GM21576 (cell line): ENCODE results near the gene SH3GLB2.
"Not testable (repeated sequence)": the region's sequence is repeated elsewhere in the genome, so short reads cannot be mapped to it uniquely, and the experiment has no call there.

Experiments used
- ATAC-seq: cut with Tn5 transposase; IDR thresholded peaks from one replicate; pipeline ENCODE4 v1.9.1; 2021; ENCODE audit warnings: mild to moderate bottlenecking, moderate library complexity; ENCODE audit not compliant: unreplicated experiment

SH3GLB2 gene

DNA sequence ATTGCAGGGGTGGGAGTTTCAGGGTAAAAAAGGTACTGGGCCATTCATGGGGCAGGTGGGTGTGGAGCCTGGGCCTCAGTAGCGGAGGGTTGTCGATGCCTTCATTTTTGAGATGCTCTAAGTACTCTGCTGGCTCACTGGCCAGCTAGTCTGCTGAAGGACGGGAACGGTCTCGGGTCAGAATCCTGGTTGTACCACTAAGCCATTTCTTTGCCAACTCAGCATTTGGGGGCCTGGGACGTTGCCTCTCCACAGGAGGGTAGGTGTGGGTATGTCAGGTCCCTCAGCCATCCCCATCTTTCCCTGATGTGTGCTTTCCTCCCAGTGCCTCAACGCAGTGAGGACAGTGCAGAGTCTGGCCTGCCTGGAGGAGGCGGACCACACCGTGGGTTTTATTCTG lies 25.1 kb downstream of the SH3GLB2 start:
- no peak for ATAC-seq

DNA sequence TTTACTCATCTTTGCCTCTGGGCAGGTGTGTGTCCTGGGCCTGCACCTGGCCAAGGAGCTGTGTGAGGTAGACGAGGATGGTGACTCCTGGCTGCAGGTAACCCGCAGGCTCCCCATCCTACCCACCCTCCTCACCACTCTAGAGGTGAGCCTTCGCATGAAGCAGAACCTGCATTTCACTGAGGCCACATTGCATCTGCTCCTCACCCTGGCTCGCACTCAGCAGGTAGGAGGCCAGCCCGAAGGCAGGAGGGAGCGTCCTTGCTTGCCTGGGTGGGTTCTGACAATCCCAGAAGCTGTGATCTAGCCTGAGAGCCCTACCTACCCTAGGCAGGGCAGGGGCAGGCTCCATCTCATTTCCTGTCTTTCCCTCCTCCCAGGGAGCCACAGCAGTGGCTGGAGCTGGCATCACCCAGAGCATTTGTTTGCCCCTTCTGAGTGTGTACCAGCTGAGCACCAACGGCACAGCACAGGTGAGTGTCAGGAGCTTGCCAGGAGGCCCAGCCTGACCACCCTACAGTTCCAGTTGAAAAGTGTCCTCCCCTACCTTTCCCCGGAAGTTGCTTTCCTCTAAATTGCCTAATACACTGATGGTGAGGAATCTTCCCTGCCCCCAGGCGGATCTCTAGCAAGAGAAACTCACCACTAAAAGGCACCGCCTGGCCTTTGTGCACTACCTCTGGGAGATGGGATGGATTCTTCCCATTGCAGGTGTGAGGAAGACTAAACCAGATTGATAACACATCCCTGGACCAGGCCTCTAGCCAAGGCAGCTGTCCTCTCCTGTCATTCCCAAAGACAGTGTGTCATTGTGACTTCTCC lies 26.4 kb downstream of the SH3GLB2 start:
- no peak for ATAC-seq

DNA sequence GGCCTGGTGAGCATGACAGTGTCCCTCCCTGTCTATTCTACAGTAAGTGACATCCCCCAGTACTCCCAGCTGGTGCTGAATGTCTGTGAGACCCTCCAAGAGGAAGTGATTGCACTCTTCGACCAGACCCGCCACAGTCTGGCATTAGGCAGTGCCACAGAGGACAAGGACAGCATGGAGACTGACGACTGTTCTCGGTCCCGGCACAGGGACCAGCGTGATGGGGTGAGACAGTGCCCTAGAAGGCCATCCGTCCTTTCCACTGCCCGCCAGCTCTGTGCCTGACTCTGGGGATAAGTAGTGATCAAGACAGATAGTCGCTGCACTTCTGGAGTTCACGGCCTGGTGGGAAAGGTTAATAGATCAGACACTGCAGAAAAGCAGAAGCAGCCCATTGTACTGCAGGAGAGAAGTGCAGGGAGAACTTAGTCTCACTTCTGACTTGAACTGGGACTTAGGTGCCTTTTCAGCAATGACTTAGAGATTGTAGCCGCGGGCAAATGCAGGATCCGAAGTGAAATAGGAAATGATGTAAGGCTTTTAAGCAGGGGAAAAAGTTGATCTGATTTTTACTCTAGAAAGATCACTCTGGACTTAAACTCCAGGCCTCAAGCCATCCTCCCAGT lies 28.4 kb downstream of the SH3GLB2 start:
- ATAC-seq = no peak

DNA sequence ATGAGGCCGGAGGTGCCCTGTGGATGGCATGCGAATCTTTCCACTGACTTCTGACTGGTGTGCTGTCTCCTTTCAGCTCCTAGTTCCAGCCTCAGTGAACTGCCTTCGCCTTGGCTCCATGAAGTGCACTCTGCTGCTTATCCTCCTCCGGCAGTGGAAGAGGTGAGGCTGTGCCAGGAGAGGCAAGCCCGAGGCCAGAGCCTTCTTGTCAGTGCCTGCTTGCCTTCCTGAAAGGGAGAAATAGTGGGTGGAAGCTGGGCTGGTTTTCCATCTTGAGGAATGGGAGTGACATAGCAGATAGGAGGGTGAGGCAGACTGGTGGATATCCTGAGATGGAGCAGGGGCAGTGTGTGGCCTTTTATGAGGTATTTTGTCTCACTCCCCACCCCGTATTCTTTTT lies 29.7 kb downstream of the SH3GLB2 start:
- ATAC-seq = no peak

DNA sequence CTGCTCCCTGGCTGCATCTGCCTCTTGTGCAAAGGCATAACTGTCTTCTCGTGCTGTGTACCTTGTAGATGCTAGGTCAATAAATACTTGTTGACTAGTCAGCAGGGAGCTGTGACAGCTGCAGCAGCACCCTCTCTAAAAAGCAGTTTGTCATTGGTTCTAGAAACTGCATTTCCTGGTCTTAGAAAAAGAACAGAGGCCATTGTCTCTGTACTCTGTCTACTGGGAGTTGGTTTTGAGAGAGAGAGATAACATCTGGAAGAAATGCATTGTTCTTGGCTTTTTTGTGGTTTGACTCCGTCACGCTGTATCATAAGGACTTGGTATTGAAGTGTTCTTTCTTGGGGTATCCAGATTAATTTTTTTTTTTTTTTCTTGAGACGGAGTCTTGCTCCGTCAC lies 32.3 kb downstream of the SH3GLB2 start:
- no peak for ATAC-seq

- no peak for ATAC-seq
Observed at GRCh38 chr9:128992995-128993394, 35.1 kb downstream of the SH3GLB2 start.

DNA sequence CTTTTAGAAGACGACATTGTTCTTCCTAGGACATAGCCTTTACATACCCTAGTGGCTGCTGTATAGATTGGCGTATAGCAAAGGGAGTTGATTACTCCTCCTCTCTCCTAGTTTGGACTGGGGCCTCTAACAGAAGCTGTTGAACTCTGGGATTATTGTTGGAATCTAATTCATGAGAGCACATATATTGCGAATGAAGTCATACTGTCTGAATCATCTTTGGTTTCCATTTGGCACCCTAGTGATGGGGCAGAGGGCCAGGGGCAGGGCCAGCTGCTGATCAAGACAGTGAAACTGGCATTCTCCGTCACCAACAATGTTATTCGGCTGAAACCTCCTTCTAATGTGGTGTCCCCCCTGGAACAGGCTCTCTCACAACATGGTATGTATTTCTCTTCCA lies 40.3 kb downstream of the SH3GLB2 start:
- ATAC-seq = no peak

DNA sequence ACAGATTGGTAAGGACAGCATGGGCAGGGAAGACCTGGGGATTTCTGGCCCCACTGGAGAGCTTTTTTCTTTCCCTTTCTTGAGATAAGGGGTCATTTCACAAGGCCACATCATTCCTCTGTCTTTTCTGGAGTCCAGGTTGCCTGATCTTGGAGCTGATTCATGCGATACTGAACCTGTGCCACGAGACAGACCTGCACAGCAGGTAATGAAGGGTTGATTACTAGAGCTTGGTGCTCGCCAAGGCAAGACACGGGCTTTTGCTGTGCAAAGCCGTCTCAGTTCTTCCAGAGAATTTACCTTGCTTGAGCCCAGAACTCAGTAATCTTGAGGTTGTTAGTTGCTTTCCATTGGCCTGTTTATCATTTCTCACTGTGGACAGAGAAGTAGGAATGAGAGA lies 41.5 kb downstream of the SH3GLB2 start:
- ATAC-seq = no peak

- ATAC-seq = no peak
Observed at GRCh38 chr9:128983536-128983935, 44.6 kb downstream of the SH3GLB2 start.

GRCh38 chr9:128979111-128979510 lies 49.0 kb downstream of the SH3GLB2 start:
- ATAC-seq = no peak

- ATAC-seq = no peak
Observed at GRCh38 chr9:128972956-128973355, 55.2 kb downstream of the SH3GLB2 start.

DNA sequence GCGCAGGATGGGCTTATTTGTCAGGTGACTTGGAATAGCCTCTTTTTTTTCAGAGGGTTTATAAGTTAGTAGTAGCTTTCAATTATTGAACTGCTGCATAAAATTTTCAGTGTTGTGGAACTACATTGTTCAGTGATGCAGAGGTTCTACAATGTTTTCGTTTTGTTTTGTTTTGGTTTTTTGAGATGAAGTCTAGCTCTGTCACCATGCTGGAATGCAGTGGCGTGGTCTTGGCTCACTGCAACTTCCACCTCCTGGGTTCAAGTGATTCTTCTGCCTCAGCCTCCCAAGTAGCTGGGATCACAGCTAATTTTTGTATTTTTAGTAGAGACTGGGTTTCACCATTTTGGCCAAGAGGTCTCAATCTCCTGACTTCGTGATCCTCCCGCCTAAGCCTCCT lies 58.6 kb downstream of the SH3GLB2 start:
- no peak for ATAC-seq

GRCh38 chr9:128961403-128961802 lies 66.7 kb downstream of the SH3GLB2 start:
- not testable (repeated sequence) for ATAC-seq
